Left colon (tissue), 2 donors: ENCODE results near the gene NIM1K. TPM values are rescaled to one million over a fixed set of nuclear protein-coding genes. Genes with fewer than 3 reads are reported as not detected.
"Not testable (repeated sequence)": the region's sequence is repeated elsewhere in the genome, so short reads cannot be mapped to it uniquely, and the experiment has no call there.

Experiments used
- ATAC-seq: fragments of 200-7000 bp; cut with Tn5 transposase; one replicate; pipeline ENCODE4 v1.9.1; 2020; ENCODE audit warnings: mild to moderate bottlenecking, moderate library complexity
- DNase-seq, 2 donors: peaks; one replicate each; pipeline ENCODE4 v3.0.0-alpha.2; 2020
- intact Hi-C, 2 donors: fragments of 100-400 bp; cut with DNase I in 1 of 2; cut with micrococcal nuclease in 1 of 2; formaldehyde crosslinking; loops; one replicate each; pipeline versions ENCODE4 v1.11.2 to v1.14.0; 2022; cut with DNase I, micrococcal nuclease
- long read RNA-seq: library from polyadenylated mRNA; unstranded; transcript quantifications from one replicate; pipeline ENCODE4 v2.0.0, GENCODE V29; 2021
- total RNA-seq, 2 donors: library from RNA; stranded (reverse); fragmentation: NEBNext Ultra II Directional; extraction: Animal tissue kit (Norgen Biotek cat#: 25700); gene quantifications; one replicate each; pipeline ENCODE4 v1.2.1, GENCODE V29; 2021
- donor health status: DM: no; HTN: no; CAD: no.
- donor health status: DM: yes; HTN: yes; CAD: no.

Gene NIM1K
- total RNA-seq, result under 1 TPM; 0.20 to 0.34 TPM
- long read RNA-seq, result 0 reads

GRCh38 chr5:43191740-43192557 lies at the start of gene NIM1K:
Gene NIM1K, plus strand, starts transcription at chr5:43192225. Its CDS starts 53,551 bp downstream, at chr5:43245776.
- DNase-seq, result peak; percentile 46 to 52
- intact Hi-C loops, result no loop called here
- peak; percentile 88 for ATAC-seq

- DNase-seq, result no peak
- intact Hi-C loops, result no loop called here
- ATAC-seq, result no peak
Observed at GRCh38 chr5:43145071-43145470, 47.0 kb upstream of the NIM1K start.

GRCh38 chr5:43146958-43147357 lies 45.1 kb upstream of the NIM1K start:
- DNase-seq, result no peak
- intact Hi-C loops, result no loop called here
- ATAC-seq, result no peak

GRCh38 chr5:43148417-43148816 lies 43.6 kb upstream of the NIM1K start:
- intact Hi-C loops, result no loop called here
- DNase-seq, result no peak
- no peak for ATAC-seq

- ATAC-seq (no peak), DNase-seq (no peak)
- intact Hi-C loops, result no loop called here
Observed at GRCh38 chr5:43149231-43149630, 42.8 kb upstream of the NIM1K start.

- ATAC-seq, result no peak
- intact Hi-C loops, result no loop called here
Observed at GRCh38 chr5:43150075-43150474, 42.0 kb upstream of the NIM1K start.

GRCh38 chr5:43150748-43151147 lies 41.3 kb upstream of the NIM1K start:
- intact Hi-C loops, result no loop called here
- no peak for DNase-seq
- ATAC-seq, result no peak

More at GRCh38 chr5:43150075-43150474, 42.0 kb upstream of the NIM1K start:
- no peak for DNase-seq

- ATAC-seq (no peak), DNase-seq (no peak)
- intact Hi-C loops, result no loop called here
Observed at GRCh38 chr5:43152946-43153345, 39.1 kb upstream of the NIM1K start.

- DNase-seq (no peak), ATAC-seq (no peak)
- intact Hi-C loops, result no loop called here
Observed at GRCh38 chr5:43154469-43154868, 37.6 kb upstream of the NIM1K start.

GRCh38 chr5:43155394-43156096 lies 36.5 kb upstream of the NIM1K start:
- ATAC-seq (no peak), DNase-seq (no peak)
- intact Hi-C loops, result no loop called here

GRCh38 chr5:43156388-43156787 lies 35.6 kb upstream of the NIM1K start:
- intact Hi-C loops, result no loop called here
- DNase-seq (no peak), ATAC-seq (no peak)

- DNase-seq (no peak), ATAC-seq (no peak)
- intact Hi-C loops, result no loop called here
Observed at GRCh38 chr5:43157068-43157467, 35.0 kb upstream of the NIM1K start.

GRCh38 chr5:43161244-43161643 lies 30.8 kb upstream of the NIM1K start:
- no peak for ATAC-seq
- no peak for DNase-seq
- intact Hi-C loops, result no loop called here

GRCh38 chr5:43164801-43165200 lies 27.2 kb upstream of the NIM1K start:
- intact Hi-C loops, ATAC-seq, DNase-seq: not testable (repeated sequence)

- no peak for ATAC-seq
- no peak for DNase-seq
- intact Hi-C loops, result no loop called here
Observed at GRCh38 chr5:43165323-43165722, 26.7 kb upstream of the NIM1K start.

GRCh38 chr5:43168175-43168574 lies 23.9 kb upstream of the NIM1K start:
- intact Hi-C loops, result no loop called here
- DNase-seq (no peak), ATAC-seq (no peak)

GRCh38 chr5:43171451-43171850 lies 20.6 kb upstream of the NIM1K start:
- intact Hi-C loops, result no loop called here
- ATAC-seq, result no peak
- no peak for DNase-seq

GRCh38 chr5:43171926-43172325 lies 20.1 kb upstream of the NIM1K start:
- no peak for ATAC-seq
- no peak for DNase-seq
- intact Hi-C loops, result no loop called here

GRCh38 chr5:43172779-43173178 lies 19.2 kb upstream of the NIM1K start:
- ATAC-seq, result no peak
- no peak for DNase-seq
- intact Hi-C loops, result no loop called here

GRCh38 chr5:43174586-43174985 lies 17.4 kb upstream of the NIM1K start:
- ATAC-seq (no peak), DNase-seq (no peak)
- intact Hi-C loops, result no loop called here
